Measurements from ENCODE around the gene R3HDML. TPM values are rescaled to one million over a fixed set of nuclear protein-coding genes. Genes with fewer than 3 reads are reported as not detected.
A peak's percentile ranks its signal among the peaks of the same experiment; 100 is the strongest.

Gene R3HDML
- total and polyA plus RNA-seq, 3 donors from 2014 or later: 0.38 to 0.62 TPM; not detected in 1

GRCh38 chr20:44302736-44303135, 34.1 kb upstream of the R3HDML start:
- H3K4me3 ChIP-seq: no peak overlapping the region
- no peaks in the 10 kb centered on the region for H3K27me3 ChIP-seq
- H3K36me3 ChIP-seq (ENCODE audit: low read depth, missing control alignments): no peaks in the 10 kb centered on the region
- DNase-seq: no peak
- 91 to 92% methylated on average over 8 of the region's 8 CpGs for whole genome bisulfite sequencing, 2 donors
- H3K4me1 ChIP-seq: peaks cover 8% of the 10 kb centered on the region
- TF ChIP-seq, protein P1, sequence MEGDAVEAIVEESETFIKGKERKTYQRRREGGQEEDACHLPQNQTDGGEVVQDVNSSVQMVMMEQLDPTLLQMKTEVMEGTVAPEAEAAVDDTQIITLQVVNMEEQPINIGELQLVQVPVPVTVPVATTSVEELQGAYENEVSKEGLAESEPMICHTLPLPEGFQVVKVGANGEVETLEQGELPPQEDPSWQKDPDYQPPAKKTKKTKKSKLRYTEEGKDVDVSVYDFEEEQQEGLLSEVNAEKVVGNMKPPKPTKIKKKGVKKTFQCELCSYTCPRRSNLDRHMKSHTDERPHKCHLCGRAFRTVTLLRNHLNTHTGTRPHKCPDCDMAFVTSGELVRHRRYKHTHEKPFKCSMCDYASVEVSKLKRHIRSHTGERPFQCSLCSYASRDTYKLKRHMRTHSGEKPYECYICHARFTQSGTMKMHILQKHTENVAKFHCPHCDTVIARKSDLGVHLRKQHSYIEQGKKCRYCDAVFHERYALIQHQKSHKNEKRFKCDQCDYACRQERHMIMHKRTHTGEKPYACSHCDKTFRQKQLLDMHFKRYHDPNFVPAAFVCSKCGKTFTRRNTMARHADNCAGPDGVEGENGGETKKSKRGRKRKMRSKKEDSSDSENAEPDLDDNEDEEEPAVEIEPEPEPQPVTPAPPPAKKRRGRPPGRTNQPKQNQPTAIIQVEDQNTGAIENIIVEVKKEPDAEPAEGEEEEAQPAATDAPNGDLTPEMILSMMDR (IDR thresholded peaks at IDR 0.05): no peak
- no peak for TF ChIP-seq POLR2A (IDR thresholded peaks at IDR 0.05)
- no peak overlapping the region for H3K27ac ChIP-seq
- intact Hi-C loops (cut with DNase I; ENCODE audit: low total_unique reads): no loop called here
- no peaks in the 10 kb centered on the region for H3K9me3 ChIP-seq

DNA sequence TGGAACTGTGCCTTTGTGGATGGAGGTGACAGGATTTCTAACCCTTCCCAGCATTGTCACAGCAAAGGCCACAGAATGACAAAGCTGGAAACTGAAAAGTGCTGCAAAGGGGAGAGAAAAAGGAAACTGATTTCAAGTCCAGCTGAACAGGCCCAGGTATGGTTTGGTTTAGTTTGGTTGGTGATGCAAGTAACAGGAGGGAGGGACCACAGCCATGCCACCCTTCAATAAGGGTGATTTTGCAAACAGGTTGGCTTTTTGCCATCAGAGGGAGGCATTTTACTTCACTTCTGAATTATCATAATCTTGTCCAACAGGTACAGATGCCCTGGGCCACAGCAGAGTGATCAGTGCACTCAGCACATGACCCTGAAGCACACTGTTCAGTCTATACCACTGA, 32.5 kb upstream of the R3HDML start:
- H3K27ac ChIP-seq: no peak overlapping the region
- no peak for DNase-seq
- intact Hi-C loops (cut with DNase I; ENCODE audit: low total_unique reads): no loop called here

DNA sequence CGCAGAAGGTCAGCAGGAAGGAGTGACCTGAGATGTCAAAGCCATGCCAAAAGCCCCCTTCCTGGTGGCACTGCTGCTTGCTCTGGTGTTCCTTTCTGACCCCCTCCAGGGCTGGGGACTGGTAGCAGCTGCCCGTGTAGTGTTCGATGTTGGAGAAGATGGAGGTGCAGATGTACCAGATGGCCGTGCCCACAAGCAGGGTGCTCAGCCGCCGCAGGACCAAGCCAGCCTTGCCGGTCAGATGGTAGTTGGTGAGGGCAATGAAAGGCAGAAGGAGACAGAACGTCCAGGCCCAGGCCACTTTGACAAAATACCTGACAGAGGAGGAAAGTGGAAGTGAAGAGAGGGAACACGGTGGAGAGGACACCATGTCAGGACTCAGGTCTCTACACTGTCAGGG, 29.9 kb upstream of the R3HDML start:
- Histone ChIP-seq H3K36me3 (ENCODE audit: low read depth, missing control alignments) (no peaks in the 10 kb centered on the region), H3K4me1 (peaks cover 21% of the 10 kb centered on the region), H3K27ac (no peak overlapping the region), H3K27me3 (no peaks in the 10 kb centered on the region), H3K4me3 (no peak overlapping the region), H3K9me3 (no peaks in the 10 kb centered on the region)
- 86 to 92% methylated on average over 9 of the region's 9 CpGs for WGBS, 2 donors
- intact Hi-C loops (cut with DNase I; ENCODE audit: low total_unique reads): no loop called here
- no peak for DNase-seq
- TF ChIP-seq, protein P1 (IDR thresholded peaks at IDR 0.05): no peak
- no peak for TF ChIP-seq POLR2A (IDR thresholded peaks at IDR 0.05)

More for the DNA sequence above, 32.5 kb upstream of the R3HDML start:
- H3K36me3 ChIP-seq (ENCODE audit: low read depth, missing control alignments): no peaks in the 10 kb centered on the region
- H3K9me3 ChIP-seq: no peaks in the 10 kb centered on the region
- no peak overlapping the region for H3K4me3 ChIP-seq
- peaks cover 10% of the 10 kb centered on the region for H3K4me1 ChIP-seq
- no peaks in the 10 kb centered on the region for H3K27me3 ChIP-seq
- TF ChIP-seq, protein P1 (IDR thresholded peaks at IDR 0.05): no peak
- no peak for TF ChIP-seq POLR2A (IDR thresholded peaks at IDR 0.05)

DNA sequence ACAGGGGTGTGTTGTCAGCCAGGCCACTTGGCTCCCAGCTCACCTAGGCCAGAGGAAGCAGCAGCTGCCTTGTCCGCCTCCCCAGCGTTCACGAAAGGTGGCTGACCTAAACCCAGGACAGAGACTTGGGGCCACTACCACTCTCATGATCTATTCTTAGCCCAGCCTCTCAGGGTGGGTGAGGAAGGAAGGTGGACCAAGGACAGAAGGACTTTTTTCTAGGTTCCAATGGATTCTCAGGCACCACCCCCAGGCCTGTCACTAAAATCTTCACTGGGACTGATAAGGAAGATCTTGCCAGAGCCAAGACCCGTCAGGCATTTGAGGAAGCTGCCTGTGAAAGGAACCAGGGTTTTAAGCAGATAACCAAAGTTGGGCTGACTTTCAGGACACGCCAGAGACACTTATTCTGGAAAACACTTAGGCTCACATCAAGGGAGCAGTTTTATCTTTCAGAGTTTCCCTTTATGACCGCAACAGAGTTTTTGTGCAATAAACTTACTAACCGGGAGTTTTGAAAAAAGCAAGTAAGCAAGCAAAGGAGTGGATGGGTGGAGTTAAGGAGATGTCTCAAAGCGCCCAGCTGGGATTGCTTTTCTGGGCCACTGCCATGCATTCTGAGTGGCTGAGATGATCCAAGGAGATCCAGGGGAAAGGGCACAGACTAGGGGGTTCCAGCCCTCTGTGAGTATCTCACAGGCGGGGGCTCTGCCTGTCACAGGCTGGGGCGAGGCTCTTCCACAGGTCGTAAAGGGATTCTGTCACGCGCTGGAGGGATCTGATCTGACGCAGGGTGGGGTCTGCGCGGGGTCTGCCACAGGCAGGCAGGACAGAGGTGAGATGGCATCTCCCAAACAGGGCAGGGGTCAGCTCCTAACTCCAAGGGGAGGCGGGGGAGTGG, 26.8 kb upstream of the R3HDML start:
- no peaks in the 10 kb centered on the region for H3K9me3 ChIP-seq
- peak overlapping the region; percentile 94 to 97 for H3K4me3 ChIP-seq

GRCh38 chr20:44310664-44311639, 25.9 kb upstream of the R3HDML start, which contains the start of gene FITM2:
TSS of gene FITM2 (minus strand) at chr20:44311202. CDS start at chr20:44311148, 54 bp downstream.
- H3K27ac ChIP-seq: peak within 1 kb of the TSS; percentile 48 to 72
- H3K4me3 ChIP-seq: peak within 1 kb of the TSS; percentile 94 to 97
- peak; percentile 98 for DNase-seq
- H3K27me3 ChIP-seq: no peaks in the 10 kb centered on the region
- TF ChIP-seq POLR2A (IDR thresholded peaks at IDR 0.05): no peak
- TF ChIP-seq, protein P1 (IDR thresholded peaks at IDR 0.05): peak; percentile 94 to 99 (median 98)
- H3K4me1 ChIP-seq: peaks cover 13% of the 10 kb centered on the region
- WGBS, 2 donors: 2% methylated on average over 22 to 64 of the region's 70 CpGs
- intact Hi-C loops (cut with DNase I; ENCODE audit: low total_unique reads): loop anchor here (5.0 kb wide), 1 partner anchor 94 kb away; no protein-coding TSS in a partner anchor
- no peaks in the 10 kb centered on the region for H3K9me3 ChIP-seq
- H3K36me3 ChIP-seq (ENCODE audit: low read depth, missing control alignments): no peaks in the 10 kb centered on the region

More for the DNA sequence above, 26.8 kb upstream of the R3HDML start:
- no peak for TF ChIP-seq POLR2A (IDR thresholded peaks at IDR 0.05)
- peaks cover 13% of the 10 kb centered on the region for H3K4me1 ChIP-seq
- H3K36me3 ChIP-seq (ENCODE audit: low read depth, missing control alignments): no peaks in the 10 kb centered on the region
- H3K27me3 ChIP-seq: no peaks in the 10 kb centered on the region
- WGBS, 2 donors: 7 to 9% methylated on average over 8 to 17 of the region's 17 CpGs
- peak overlapping the region; percentile 33 to 72 for H3K27ac ChIP-seq
- intact Hi-C loops (cut with DNase I; ENCODE audit: low total_unique reads): loop anchor here (5.0 kb wide), 1 partner anchor 93 kb away; no protein-coding TSS in a partner anchor
- peak; percentile 48 for DNase-seq
